Mucosa of descending colon (tissue), 3 donors: Measurements from ENCODE around the gene PRR5. TPM values are rescaled to one million over a fixed set of nuclear protein-coding genes. Genes with fewer than 3 reads are reported as not detected.
"Not testable (repeated sequence)": the region's sequence is repeated elsewhere in the genome, so short reads cannot be mapped to it uniquely, and the experiment has no call there.

ENCODE experiments used
- ATAC-seq: fragments of 200-7000 bp; cut with Tn5 transposase; one replicate; pipeline ENCODE4 v1.9.1; 2020; ENCODE audit warnings: mild to moderate bottlenecking, moderate library complexity
- DNase-seq, 3 donors: peaks; one replicate each; pipeline ENCODE4 v3.0.0-alpha.2; 2020
- H3K36me3 ChIP-seq: fragments of 200-600 bp; one replicate; pipeline ENCODE4 v1.8.0; 2021; ENCODE audit warnings: low read depth, mild to moderate bottlenecking
- H3K4me1 ChIP-seq: fragments of 200-600 bp; one replicate; pipeline ENCODE4 v1.8.0; 2021; ENCODE audit warnings: low read depth, mild to moderate bottlenecking
- H3K4me3 ChIP-seq: fragments of 200-600 bp; one replicate; pipeline ENCODE4 v1.8.0; 2021; ENCODE audit warnings: mild to moderate bottlenecking
- H3K9me3 ChIP-seq: fragments of 200-600 bp; one replicate; pipeline ENCODE4 v1.8.0; 2021; ENCODE audit warnings: mild to moderate bottlenecking
- CTCF ChIP-seq: fragments of 200-600 bp; IDR thresholded peaks from one replicate; pipeline ENCODE4 v1.8.0; 2022; ENCODE audit warnings: antibody characterized with exemption, mild to moderate bottlenecking
- intact Hi-C, 2 donors: fragments of 100-400 bp; cut with DNase I in 1 of 2; cut with micrococcal nuclease in 1 of 2; formaldehyde crosslinking; loops; one replicate each; pipeline versions ENCODE4 v1.11.0 to v1.11.1; 2022; cut with DNase I, micrococcal nuclease
- total RNA-seq, 3 donors: library from RNA; stranded (reverse); fragmentation: NEBNext Ultra II Directional in 2 of 3; extraction: Animal tissue kit (Norgen Biotek cat#: 25700) in 2 of 3; gene quantifications; one replicate each; pipeline versions ENCODE4 v1.2.1 to v1.2.4, GENCODE V29; 2021 to 2023
- donor health status: DM: no; HTN: no; CAD: no; lungs with moderate emphysema.
- donor health status: DM: no; HTN: no; CAD: no.
- donor health status: DM: no; HTN: yes; CAD: no.

PRR5 gene
- total RNA-seq, 3 donors from 2014 or later, result 21.8 to 46.2 (median 35.1) TPM

DNA sequence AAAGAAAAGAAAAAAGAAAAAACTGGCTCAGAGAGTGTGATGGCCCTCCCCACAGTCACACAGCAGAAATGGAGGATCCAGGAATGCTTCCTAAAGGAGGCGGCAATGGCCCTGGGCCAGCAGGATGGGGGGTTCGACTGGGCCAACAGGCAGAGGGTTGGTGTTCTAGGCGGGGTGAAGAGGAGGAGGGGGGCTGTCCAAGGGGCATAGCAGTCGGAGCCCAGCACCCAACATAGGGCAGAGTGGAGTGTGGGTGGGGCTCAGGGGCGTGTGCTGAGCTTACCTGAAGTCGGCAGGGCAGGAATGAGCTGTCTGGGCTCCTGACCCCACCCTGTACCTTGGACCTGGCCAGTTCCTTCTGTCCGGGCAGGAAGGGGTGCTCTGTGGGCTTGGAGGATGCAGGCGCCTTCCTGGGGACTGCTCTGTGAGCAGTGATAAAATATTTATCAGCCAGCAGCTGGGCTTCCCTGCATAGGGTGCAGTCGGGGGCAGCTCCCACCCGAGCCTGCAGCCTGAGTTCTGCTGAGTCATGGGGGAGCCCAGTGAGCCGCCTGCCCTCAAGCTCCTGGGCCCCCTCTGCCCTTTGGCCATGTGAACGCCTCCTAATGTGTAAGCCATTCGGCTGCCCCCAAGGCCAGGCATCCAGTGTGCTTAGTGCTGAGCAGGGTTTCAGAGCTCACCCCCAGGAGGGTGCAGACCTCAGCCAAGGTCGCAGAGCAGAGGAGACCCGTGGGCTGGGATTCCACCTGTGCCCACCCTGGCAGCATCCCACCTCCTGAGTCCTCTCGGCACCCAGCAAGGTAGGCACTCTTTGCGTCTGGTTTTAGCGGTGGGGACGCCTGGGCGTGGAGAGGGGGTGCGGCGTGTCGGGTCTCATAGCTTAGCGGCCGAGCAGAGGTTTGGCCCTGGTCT lies 25.3 kb upstream of the PRR5 start:
- DNase-seq (peak; percentile 74 to 81 (median 78)), ATAC-seq (peak; percentile 96)
- H3K9me3 ChIP-seq, result no peaks in the 10 kb centered on the region
- TF ChIP-seq CTCF, result no peak
- intact Hi-C loops, result no loop called here
- H3K36me3 ChIP-seq, result no peaks in the 10 kb centered on the region
- peaks cover 13% of the 10 kb centered on the region for H3K4me1 ChIP-seq
- H3K4me3 ChIP-seq, result no peak overlapping the region

DNA sequence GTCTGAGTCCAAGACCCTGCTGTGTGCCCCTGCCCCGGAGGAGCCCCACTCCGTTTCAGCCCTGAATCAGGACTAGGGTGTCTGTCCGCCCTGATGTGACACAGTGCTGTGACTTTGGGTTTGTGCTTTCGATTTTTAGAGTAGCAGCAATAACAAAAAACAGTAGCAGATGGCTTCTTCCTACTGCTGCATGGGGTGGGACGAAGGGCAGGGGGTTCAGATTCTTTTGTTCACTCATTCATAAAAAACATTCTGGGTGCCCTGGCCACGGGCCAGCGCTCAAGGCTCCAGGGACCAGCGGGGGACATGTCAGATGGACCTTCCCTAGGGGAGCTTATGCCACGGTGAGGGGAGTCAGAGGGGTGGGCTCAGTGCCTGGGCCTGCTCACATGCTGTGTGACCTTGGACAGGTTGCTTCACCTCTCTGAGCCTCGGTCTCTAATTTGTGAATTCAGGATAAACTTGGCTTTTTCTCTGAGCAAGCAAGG lies 24.6 kb upstream of the PRR5 start:
- H3K36me3 ChIP-seq, result no peaks in the 10 kb centered on the region
- DNase-seq, result no peak
- intact Hi-C loops, result no loop called here
- peak; percentile 15 for ATAC-seq
- no peaks in the 10 kb centered on the region for H3K9me3 ChIP-seq
- TF ChIP-seq CTCF, result no peak
- H3K4me1 ChIP-seq, result peaks cover 13% of the 10 kb centered on the region
- H3K4me3 ChIP-seq, result no peak overlapping the region

GRCh38 chr22:44677871-44678555 lies 24.0 kb upstream of the PRR5 start:
- ATAC-seq, result no peak
- H3K4me3 ChIP-seq, result no peak overlapping the region

DNA sequence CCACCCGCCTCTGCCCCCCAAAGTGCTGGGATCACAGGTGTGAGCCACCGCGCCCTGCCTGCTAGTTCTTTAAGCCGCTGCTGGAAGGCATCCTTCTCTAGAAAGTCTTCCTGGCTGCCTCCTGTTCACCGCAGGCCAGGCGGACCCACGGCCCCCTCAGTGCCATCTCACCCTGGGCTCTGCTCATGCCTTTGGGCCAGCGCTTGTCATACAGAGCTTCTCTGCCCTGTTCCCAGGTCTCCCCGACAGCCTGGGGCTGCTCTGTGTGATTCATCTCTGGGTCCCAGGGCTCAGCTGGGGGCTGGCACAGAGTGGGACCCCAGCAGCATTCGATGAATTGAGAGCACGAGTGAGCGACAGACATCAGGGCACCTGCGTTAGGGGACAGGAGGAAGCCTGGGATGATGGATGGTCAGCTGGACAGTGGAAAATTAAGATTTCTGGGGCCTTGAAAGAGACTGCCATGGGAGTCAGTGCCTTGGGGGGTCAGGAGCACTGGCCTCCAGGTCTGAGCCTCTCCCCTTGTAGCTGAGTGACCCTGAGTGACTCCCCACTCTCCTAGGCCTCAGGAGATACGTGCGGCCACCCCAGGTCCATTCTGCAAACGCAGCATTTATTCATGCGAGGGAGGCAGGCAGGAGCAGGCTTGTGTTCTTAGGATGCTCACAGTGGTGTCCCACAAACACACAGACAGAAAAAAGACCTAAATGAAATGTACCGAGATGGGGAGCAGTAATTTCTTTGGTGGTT lies 23.3 kb upstream of the PRR5 start:
- Histone ChIP-seq H3K36me3 (no peaks in the 10 kb centered on the region), H3K4me3 (no peak overlapping the region), H3K9me3 (no peaks in the 10 kb centered on the region), H3K4me1 (peaks cover 13% of the 10 kb centered on the region)
- DNase-seq (no peak), ATAC-seq (no peak)
- no peak for TF ChIP-seq CTCF
- intact Hi-C loops, result no loop called here

More at GRCh38 chr22:44677871-44678555, 24.0 kb upstream of the PRR5 start:
- no peak for TF ChIP-seq CTCF
- no peak for DNase-seq
- Histone ChIP-seq H3K36me3 (no peaks in the 10 kb centered on the region), H3K9me3 (no peaks in the 10 kb centered on the region), H3K4me1 (peaks cover 13% of the 10 kb centered on the region)
- intact Hi-C loops, result no loop called here

DNA sequence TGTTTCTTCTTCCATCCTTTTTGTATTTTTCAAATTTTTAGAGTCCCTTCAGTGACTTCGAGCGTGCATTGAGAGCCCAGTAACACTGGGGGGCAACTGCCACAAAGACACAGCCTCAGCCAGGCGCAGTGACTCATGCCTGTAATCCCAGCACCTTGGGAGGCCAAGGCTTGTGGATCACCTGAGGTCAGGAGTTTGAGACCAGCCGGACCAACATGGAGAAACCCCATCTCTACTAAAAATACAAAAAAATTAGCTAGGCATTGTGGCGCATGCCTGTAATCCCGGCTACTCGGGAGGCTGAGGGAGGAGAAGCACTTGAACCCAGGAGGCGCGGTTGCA lies 22.7 kb upstream of the PRR5 start:
- H3K9me3 ChIP-seq, H3K36me3 ChIP-seq, DNase-seq, H3K4me3 ChIP-seq, ATAC-seq, intact Hi-C loops: not testable (repeated sequence)
- peaks cover 13% of the 10 kb centered on the region for H3K4me1 ChIP-seq
